Parathyroid adenoma (tissue), 2 donors: ENCODE measurements around the gene S100A7.

Experiments
- H2AFZ ChIP-seq: fragments of 300-600 bp; sonication (generic); one replicate; pipeline ENCODE4 v1.7.0; 2017; ENCODE audit warnings: antibody characterized with exemption, mild to moderate bottlenecking
- H3K27ac ChIP-seq: fragments of 300-600 bp; sonication (generic); one replicate; pipeline ENCODE4 v1.7.0; 2017
- H3K27me3 ChIP-seq: fragments of 300-600 bp; sonication (generic); one replicate; pipeline ENCODE4 v1.7.0; 2017; ENCODE audit warnings: low read length; ENCODE audit not compliant: control insufficient read depth, insufficient read depth
- H3K36me3 ChIP-seq: fragments of 300-600 bp; sonication (generic); one replicate; pipeline ENCODE4 v1.7.0; 2017; ENCODE audit warnings: low read length; ENCODE audit not compliant: control insufficient read depth, insufficient read depth
- H3K4me1 ChIP-seq: fragments of 300-600 bp; sonication (generic); one replicate; pipeline ENCODE4 v1.7.0; 2017; ENCODE audit warnings: control low read depth
- H3K4me2 ChIP-seq: fragments of 300-600 bp; sonication (generic); one replicate; pipeline ENCODE4 v1.7.0; 2017; ENCODE audit warnings: low read length
- H3K4me3 ChIP-seq: fragments of 300-600 bp; sonication (generic); one replicate; pipeline ENCODE4 v1.7.0; 2017; ENCODE audit warnings: low read depth, low read length
- H3K79me2 ChIP-seq: fragments of 300-600 bp; sonication (generic); one replicate; pipeline ENCODE4 v1.7.0; 2017; ENCODE audit warnings: control low read depth
- H3K9ac ChIP-seq: fragments of 300-600 bp; sonication (generic); one replicate; pipeline ENCODE4 v1.7.0; 2017; ENCODE audit warnings: mild to moderate bottlenecking
- H3K9me3 ChIP-seq: fragments of 300-600 bp; sonication (generic); one replicate; pipeline ENCODE4 v1.7.0; 2017; ENCODE audit warnings: low read length; ENCODE audit not compliant: control insufficient read depth
- CTCF ChIP-seq: fragments of 300-600 bp; sonication (generic); IDR thresholded peaks from one replicate; pipeline ENCODE4 v1.7.0; 2017; ENCODE audit warnings: antibody characterized with exemption, mild to moderate bottlenecking
- donor health status: primary hyperparathyroidism.

The S100A7 gene

GRCh38 chr1:153460551-153460950 is at the start of gene S100A7:
Gene S100A7, minus strand, starts transcription at chr1:153460651. Its CDS starts 1,638 bp downstream, at chr1:153459013.
- Histone ChIP-seq H3K27me3 (no peaks in the 10 kb centered on the region), H3K4me3 (no peak within 1 kb of the TSS), H3K27ac (no peak within 1 kb of the TSS), H3K4me1 (no peaks in the 10 kb centered on the region), H3K9ac (no peak within 1 kb of the TSS), H3K36me3 (no peaks in the 10 kb centered on the region), H3K9me3 (no peaks in the 10 kb centered on the region), H3K4me2 (no peak within 1 kb of the TSS), H2AFZ (no peak within 1 kb of the TSS), H3K79me2 (no peaks in the 10 kb centered on the region)
- TF ChIP-seq CTCF = no peak

GRCh38 chr1:153509729-153510354 is 49.4 kb upstream of the S100A7 start:
- Histone ChIP-seq H2AFZ (no peak overlapping the region), H3K9ac (no peak overlapping the region), H3K9me3 (no peaks in the 10 kb centered on the region), H3K4me2 (no peak overlapping the region), H3K36me3 (no peaks in the 10 kb centered on the region), H3K79me2 (no peaks in the 10 kb centered on the region), H3K4me3 (no peak overlapping the region), H3K27ac (no peak overlapping the region), H3K4me1 (no peaks in the 10 kb centered on the region), H3K27me3 (no peaks in the 10 kb centered on the region)
- TF ChIP-seq CTCF = peak; percentile 12

GRCh38 chr1:153509036-153509435 is 48.6 kb upstream of the S100A7 start:
- no peaks in the 10 kb centered on the region for H3K9me3 ChIP-seq
- H3K9ac ChIP-seq = no peak overlapping the region
- H3K79me2 ChIP-seq = no peaks in the 10 kb centered on the region
- no peak overlapping the region for H3K4me2 ChIP-seq
- no peak for TF ChIP-seq CTCF
- H3K4me3 ChIP-seq = no peak overlapping the region
- no peaks in the 10 kb centered on the region for H3K27me3 ChIP-seq
- H2AFZ ChIP-seq = no peak overlapping the region
- H3K4me1 ChIP-seq = no peaks in the 10 kb centered on the region
- H3K36me3 ChIP-seq = no peaks in the 10 kb centered on the region
- H3K27ac ChIP-seq = no peak overlapping the region

- no peak overlapping the region for H3K4me3 ChIP-seq
- H3K9me3 ChIP-seq = no peaks in the 10 kb centered on the region
- H3K4me2 ChIP-seq = no peak overlapping the region
- H3K36me3 ChIP-seq = no peaks in the 10 kb centered on the region
- no peak overlapping the region for H2AFZ ChIP-seq
- no peak overlapping the region for H3K9ac ChIP-seq
- H3K27me3 ChIP-seq = no peaks in the 10 kb centered on the region
- no peaks in the 10 kb centered on the region for H3K4me1 ChIP-seq
- H3K27ac ChIP-seq = no peak overlapping the region
- TF ChIP-seq CTCF = no peak
- H3K79me2 ChIP-seq = no peaks in the 10 kb centered on the region
These were observed 47.6 kb upstream of the S100A7 start for GRCh38 chr1:153507926-153508583.
